Spleen (tissue), 11 donors: ENCODE data around the gene SYTL4. TPM values are rescaled to one million over a fixed set of nuclear protein-coding genes. Genes with fewer than 3 reads are reported as not detected.

Source experiments
- DNase-seq: peaks from one replicate; pipeline ENCODE4 v3.0.0-alpha.2; 2020
- H3K27ac ChIP-seq, 8 donors: fragments of 200-600 bp; sonication (generic) in 7 of 8; 1 replicate in 4 of 8; 2 replicates in 4 of 8; pipeline versions ENCODE4 v1.5.0 to v1.8.0; 2016 to 2021; ENCODE audit warnings: inconsistent platforms in 4 of 8, mild to moderate bottlenecking in 4 of 8, moderate library complexity in 1 of 8
- H3K27me3 ChIP-seq, 7 donors: fragments of 200-600 bp; sonication (generic) in 6 of 7; replicated peaks in 1 of 7; 1 replicate in 4 of 7; 2 replicates in 3 of 7; pipeline versions ENCODE4 v1.5.0 to v1.8.0; 2016 to 2021; ENCODE audit warnings: inconsistent platforms in 3 of 7, mild to moderate bottlenecking in 1 of 7
- H3K36me3 ChIP-seq, 6 donors: fragments of 200-600 bp; sonication (generic) in 5 of 6; 1 replicate in 4 of 6; 2 replicates in 2 of 6; pipeline versions ENCODE4 v1.5.0 to v1.8.0; 2016 to 2021; ENCODE audit warnings: inconsistent platforms in 2 of 6
- H3K4me1 ChIP-seq, 6 donors: fragments of 200-600 bp; sonication (generic) in 5 of 6; 1 replicate in 3 of 6; 2 replicates in 3 of 6; pipeline versions ENCODE4 v1.5.0 to v1.8.0; 2016 to 2021; ENCODE audit warnings: inconsistent platforms in 3 of 6
- H3K4me3 ChIP-seq, 8 donors: fragments of 200-600 bp; sonication (generic) in 7 of 8; 1 replicate in 4 of 8; 2 replicates in 4 of 8; pipeline versions ENCODE4 v1.5.0 to v1.8.0; 2016 to 2021; ENCODE audit warnings: inconsistent platforms in 4 of 8, mild to moderate bottlenecking in 4 of 8, moderate library complexity in 2 of 8
- H3K9me3 ChIP-seq, 8 donors: fragments of 200-600 bp; sonication (generic) in 7 of 8; 1 replicate in 4 of 8; 2 replicates in 4 of 8; pipeline versions ENCODE4 v1.5.0 to v1.8.0; 2016 to 2021; ENCODE audit warnings: inconsistent platforms in 4 of 8
- POLR2A ChIP-seq, 3 donors: fragments of 450-650 bp; IDR thresholded peaks; one replicate each; pipeline ENCODE4 v1.5.1; 2017; ENCODE audit warnings: antibody characterized with exemption in 3 of 3, mild to moderate bottlenecking in 1 of 3
- POLR2AphosphoS5 ChIP-seq, 3 donors: sonication (generic); formaldehyde crosslinking; IDR thresholded peaks; one replicate each; pipeline ENCODE4 v1.5.1; 2017; ENCODE audit warnings: antibody characterized with exemption in 3 of 3
- WGBS, 5 donors: extraction: QIAGEN DNeasy Blood & Tissue Kit in 3 of 5; methylation state at CpG; one replicate each; pipeline versions ENCODE4 v1.1.5 to v1.1.7; 2013 to 2018; 5-methylcytosine and 5-hydroxymethylcytosine counted together
- intact Hi-C: fragments of 100-400 bp; cut with DNase I; formaldehyde crosslinking; loops from one replicate; pipeline ENCODE4 v1.15.0; 2023; ENCODE audit warnings: low total_unique reads
- polyA plus RNA-seq, 3 donors: library from polyadenylated mRNA; stranded (reverse); fragments of 200-250 nt; gene quantifications; one replicate each; pipeline ENCODE4 v1.2.1, GENCODE V29; 2013
- total RNA-seq, 7 donors: library from RNA; depleted of rRNA in 3 of 7; stranded (reverse); fragments of >200 nt in 3 of 7; fragmentation: NEBNext Ultra II Directional in 4 of 7; extraction: Animal tissue kit (Norgen Biotek cat#: 25700) in 4 of 7; gene quantifications; one replicate each; pipeline versions ENCODE4 v1.1.0 to v1.2.1, GENCODE V29; 2016 to 2021
- TF ChIP-seq, protein P1 (sequence below), 11 experiments: fragments of 200-600 bp in 7 of 11; fragments of 450-650 bp in 4 of 11; sonication (generic) in 4 of 11; IDR thresholded peaks in 8 of 11; conservative IDR thresholded peaks in 3 of 11; 1 replicate in 7 of 11; 2 replicates in 4 of 11; pipeline versions ENCODE4 v1.4.0 to v1.8.0; 2016 to 2021; ENCODE audit warnings: antibody characterized with exemption in 11 of 11, inconsistent platforms in 4 of 11, mild to moderate bottlenecking in 1 of 11
- donor health status: healthy with polysubstance abuse.
- donor health status: DM: no; HTN: no; CAD: no; lungs with moderate emphysema.
- donor health status: DM: no; HTN: no; CAD: no.
- donor health status: Bipolar disorder and iron deficiency.
- donor health status: healthy.
- donor health status: DM: no; HTN: no; CAD: no.
- donor health status: DM: yes; HTN: yes; CAD: no.

Gene SYTL4
- total and polyA plus RNA-seq, 10 donors = 1.2 to 16.8 (median 6.7) TPM

DNA sequence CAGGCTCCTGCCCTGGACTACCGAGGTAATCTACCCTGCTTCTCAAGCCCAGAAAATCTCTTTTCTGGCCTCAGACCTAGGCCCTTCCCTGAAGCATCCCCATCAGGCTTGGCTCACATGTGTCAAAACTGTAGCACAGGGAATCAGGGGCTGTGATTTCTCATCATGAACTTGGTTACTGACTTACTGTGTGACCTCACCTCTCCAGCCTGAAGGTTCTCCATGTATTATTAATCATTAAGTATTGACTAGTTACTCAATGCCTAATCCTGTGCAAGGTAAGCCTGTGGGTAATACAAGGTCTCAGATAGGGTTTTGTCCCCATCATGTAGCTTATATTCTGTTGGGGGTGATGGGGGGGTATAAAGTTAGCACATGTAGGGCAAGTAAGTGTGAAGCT is 81.1 kb downstream of the SYTL4 start:
- Histone ChIP-seq H3K27ac (peak overlapping the region in 7 of 8 donors; percentile 54 to 83 (median 75)), H3K27me3 (no peaks in the 10 kb centered on the region), H3K9me3 (no peaks in the 10 kb centered on the region), H3K36me3 (no peaks in the 10 kb centered on the region), H3K4me1 (peaks cover 0 to 4% (median 0%) of the 10 kb centered on the region in 6 donors), H3K4me3 (no peak overlapping the region)
- no peak for DNase-seq
- TF ChIP-seq, protein P1, sequence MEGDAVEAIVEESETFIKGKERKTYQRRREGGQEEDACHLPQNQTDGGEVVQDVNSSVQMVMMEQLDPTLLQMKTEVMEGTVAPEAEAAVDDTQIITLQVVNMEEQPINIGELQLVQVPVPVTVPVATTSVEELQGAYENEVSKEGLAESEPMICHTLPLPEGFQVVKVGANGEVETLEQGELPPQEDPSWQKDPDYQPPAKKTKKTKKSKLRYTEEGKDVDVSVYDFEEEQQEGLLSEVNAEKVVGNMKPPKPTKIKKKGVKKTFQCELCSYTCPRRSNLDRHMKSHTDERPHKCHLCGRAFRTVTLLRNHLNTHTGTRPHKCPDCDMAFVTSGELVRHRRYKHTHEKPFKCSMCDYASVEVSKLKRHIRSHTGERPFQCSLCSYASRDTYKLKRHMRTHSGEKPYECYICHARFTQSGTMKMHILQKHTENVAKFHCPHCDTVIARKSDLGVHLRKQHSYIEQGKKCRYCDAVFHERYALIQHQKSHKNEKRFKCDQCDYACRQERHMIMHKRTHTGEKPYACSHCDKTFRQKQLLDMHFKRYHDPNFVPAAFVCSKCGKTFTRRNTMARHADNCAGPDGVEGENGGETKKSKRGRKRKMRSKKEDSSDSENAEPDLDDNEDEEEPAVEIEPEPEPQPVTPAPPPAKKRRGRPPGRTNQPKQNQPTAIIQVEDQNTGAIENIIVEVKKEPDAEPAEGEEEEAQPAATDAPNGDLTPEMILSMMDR (IDR thresholded peaks at IDR 0.05 in 8 of 11, conservative IDR thresholded peaks at IDR 0.05 in 3 of 11) = no peak
- TF ChIP-seq POLR2AphosphoS5 (IDR thresholded peaks at IDR 0.05) (no peak), POLR2A (IDR thresholded peaks at IDR 0.05) (no peak)
- WGBS, 5 donors = 87 to 94% (median 92%) methylated on average over 1 of the region's 1 CpG; no CpG with 5 or more reads in 1 of the 5 donors
- intact Hi-C loops = no loop called here

DNA sequence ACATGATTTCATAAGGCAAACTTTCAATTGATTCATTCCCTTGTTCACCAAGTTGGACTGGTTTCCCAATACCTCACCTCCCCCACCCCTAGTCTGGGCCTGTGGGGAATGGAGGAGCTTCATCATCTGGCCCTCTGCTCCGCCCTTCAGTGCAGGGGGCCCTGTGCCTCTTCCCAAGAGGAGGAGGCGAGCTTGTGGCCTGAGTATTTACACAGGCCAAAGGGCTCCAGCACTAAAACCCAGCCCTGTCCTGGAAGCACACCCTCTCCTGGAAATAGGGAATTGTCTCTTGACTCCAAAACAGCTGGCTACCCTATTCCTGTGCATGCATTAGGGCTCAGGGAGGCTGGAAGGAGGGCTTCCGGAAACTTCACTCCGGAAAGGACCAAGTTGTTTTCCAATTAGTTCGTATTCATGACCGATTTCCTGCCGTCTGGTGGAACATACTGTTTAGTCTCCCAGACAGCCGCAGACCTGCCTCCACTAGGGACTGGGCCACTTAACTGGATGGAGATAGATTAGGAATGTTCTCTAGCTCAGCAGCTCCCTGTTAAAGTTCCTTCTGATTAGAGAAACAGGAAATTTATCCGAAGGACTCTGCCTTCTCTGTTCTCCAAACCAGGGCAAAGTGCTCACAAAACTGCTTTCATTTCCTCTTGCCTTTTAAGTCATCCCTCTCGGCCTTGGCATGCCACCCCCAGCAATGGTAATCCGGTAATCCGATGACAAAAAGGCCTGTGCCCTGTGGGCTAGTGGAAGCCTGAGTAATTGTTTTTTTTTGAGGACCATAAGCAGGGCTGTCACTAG is 82.2 kb downstream of the SYTL4 start:
- Histone ChIP-seq H3K4me1 (peaks cover 0 to 4% (median 0%) of the 10 kb centered on the region in 6 donors), H3K27ac (peak overlapping the region; percentile 53 to 83 (median 74)), H3K9me3 (no peaks in the 10 kb centered on the region), H3K4me3 (no peak overlapping the region), H3K27me3 (peaks cover 0 to 3% (median 0%) of the 10 kb centered on the region in 7 donors), H3K36me3 (no peaks in the 10 kb centered on the region)
- WGBS, 5 donors = 39 to 65% (median 52%) methylated on average over 9 to 12 of the region's 12 CpGs
- TF ChIP-seq POLR2A (IDR thresholded peaks at IDR 0.05) = no peak
- TF ChIP-seq, protein P1 (IDR thresholded peaks at IDR 0.05 in 8 of 11, conservative IDR thresholded peaks at IDR 0.05 in 3 of 11) = peak in 1 of 11 experiments; percentile 11
- TF ChIP-seq POLR2AphosphoS5 (IDR thresholded peaks at IDR 0.05) = peak in 2 of 3 donors; percentile 49 to 59
- intact Hi-C loops = no loop called here
- DNase-seq = no peak

DNA sequence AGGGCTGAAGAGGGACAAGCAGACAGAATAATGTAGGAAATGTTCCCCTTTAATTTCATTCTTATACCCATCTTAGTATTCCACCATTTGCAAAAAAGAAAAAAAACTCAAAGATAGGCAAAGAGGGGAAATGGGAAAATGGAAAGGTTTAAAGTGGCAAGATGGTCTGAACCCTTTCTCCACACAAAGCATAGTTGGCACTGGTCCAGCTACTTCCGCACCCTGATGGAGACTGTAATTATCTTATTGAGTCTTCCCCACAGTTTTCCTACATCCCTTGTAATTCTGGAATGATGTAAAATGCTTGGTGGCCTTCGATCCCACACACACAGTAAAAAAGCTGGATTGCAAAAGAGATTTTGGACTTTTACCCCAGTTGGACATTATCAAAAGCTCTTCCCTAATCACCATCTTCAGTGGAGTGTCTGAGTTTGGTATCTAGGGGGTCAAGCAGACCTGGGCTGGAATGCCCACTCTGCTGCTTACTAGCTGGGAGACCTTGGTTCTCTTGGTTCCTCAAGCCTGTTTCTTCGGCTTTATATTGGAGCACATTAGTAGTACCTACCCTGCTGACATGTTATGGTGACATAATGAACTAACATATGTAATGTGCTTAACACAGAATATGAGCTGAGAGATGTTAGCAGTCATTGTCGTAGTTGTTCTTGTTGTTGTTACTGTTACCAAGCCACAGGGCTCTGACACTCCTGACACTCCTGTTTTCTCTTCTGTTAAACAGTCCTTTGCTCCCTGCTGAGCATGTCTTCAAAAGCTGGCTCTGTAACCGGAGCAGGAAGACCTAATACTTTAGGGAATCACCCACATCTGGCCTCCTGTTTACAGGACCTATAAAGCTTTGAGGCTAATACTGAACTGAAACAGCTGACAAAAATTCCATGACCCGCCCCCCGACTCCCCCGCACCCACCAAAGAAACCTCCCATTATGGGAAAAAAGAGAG is 83.2 kb downstream of the SYTL4 start:
- peaks cover 0 to 4% (median 0%) of the 10 kb centered on the region in 6 donors for H3K4me1 ChIP-seq
- H3K27me3 ChIP-seq = peaks cover 0 to 6% (median 0%) of the 10 kb centered on the region in 7 donors
- no peaks in the 10 kb centered on the region for H3K9me3 ChIP-seq
- H3K36me3 ChIP-seq = no peaks in the 10 kb centered on the region
- TF ChIP-seq, protein P1 (IDR thresholded peaks at IDR 0.05 in 8 of 11, conservative IDR thresholded peaks at IDR 0.05 in 3 of 11) = no peak
- TF ChIP-seq POLR2A (IDR thresholded peaks at IDR 0.05) (no peak), POLR2AphosphoS5 (IDR thresholded peaks at IDR 0.05) (no peak)
- intact Hi-C loops = no loop called here
- no peak for DNase-seq
- 79 to 85% (median 84%) methylated on average over 8 of the region's 8 CpGs for WGBS, 5 donors
- H3K4me3 ChIP-seq = no peak overlapping the region
- H3K27ac ChIP-seq = peak overlapping the region in 7 of 8 donors; percentile 58 to 83 (median 72)
